Colonic mucosa (tissue), 4 donors: ENCODE data around the gene ABCC5. TPM values are rescaled to one million over a fixed set of nuclear protein-coding genes. Genes with fewer than 3 reads are reported as not detected.
"Not testable (repeated sequence)": the region's sequence is repeated elsewhere in the genome, so short reads cannot be mapped to it uniquely, and the experiment has no call there.

Experiments
- DNase-seq: peaks from one replicate; pipeline ENCODE4 v3.0.0-alpha.2; 2020
- H3K27ac ChIP-seq: fragments of 200-600 bp; one replicate; pipeline ENCODE4 v1.8.0; 2021
- H3K27me3 ChIP-seq: fragments of 200-600 bp; one replicate; pipeline ENCODE4 v1.8.0; 2021
- H3K36me3 ChIP-seq: fragments of 200-600 bp; one replicate; pipeline ENCODE4 v1.8.0; 2021
- H3K4me1 ChIP-seq: fragments of 200-600 bp; one replicate; pipeline ENCODE4 v1.8.0; 2021; ENCODE audit warnings: mild to moderate bottlenecking
- H3K4me3 ChIP-seq: fragments of 200-600 bp; one replicate; pipeline ENCODE4 v1.8.0; 2021
- H3K9ac ChIP-seq, 2 donors: one replicate each; pipeline ENCODE4 v1.7.0; 2013; ENCODE audit warnings: control low read depth in 2 of 2, low read depth in 2 of 2, low read length in 2 of 2
- H3K9me3 ChIP-seq: fragments of 200-600 bp; one replicate; pipeline ENCODE4 v1.8.0; 2021
- intact Hi-C: fragments of 100-400 bp; cut with DNase I; formaldehyde crosslinking; loops from one replicate; pipeline ENCODE4 v1.14.1; 2022
- total RNA-seq, 2 donors: library from RNA; stranded (reverse); fragmentation: NEBNext Ultra II Directional in 1 of 2; extraction: Animal tissue kit (Norgen Biotek cat#: 25700) in 1 of 2; gene quantifications; one replicate each; pipeline ENCODE4 v1.2.1, GENCODE V29; 2021
- TF ChIP-seq, protein P1 (sequence below): fragments of 200-600 bp; IDR thresholded peaks from one replicate; pipeline ENCODE4 v1.8.0; 2022; ENCODE audit warnings: antibody characterized with exemption, mild to moderate bottlenecking
- donor health status: healthy.
- donor health status: DM: no; HTN: no; CAD: no.
- donor health status: DM: no; HTN: no; CAD: no.

The ABCC5 gene
- total RNA-seq, 2 donors from 2014 or later: 15.1 to 16.6 TPM

DNA sequence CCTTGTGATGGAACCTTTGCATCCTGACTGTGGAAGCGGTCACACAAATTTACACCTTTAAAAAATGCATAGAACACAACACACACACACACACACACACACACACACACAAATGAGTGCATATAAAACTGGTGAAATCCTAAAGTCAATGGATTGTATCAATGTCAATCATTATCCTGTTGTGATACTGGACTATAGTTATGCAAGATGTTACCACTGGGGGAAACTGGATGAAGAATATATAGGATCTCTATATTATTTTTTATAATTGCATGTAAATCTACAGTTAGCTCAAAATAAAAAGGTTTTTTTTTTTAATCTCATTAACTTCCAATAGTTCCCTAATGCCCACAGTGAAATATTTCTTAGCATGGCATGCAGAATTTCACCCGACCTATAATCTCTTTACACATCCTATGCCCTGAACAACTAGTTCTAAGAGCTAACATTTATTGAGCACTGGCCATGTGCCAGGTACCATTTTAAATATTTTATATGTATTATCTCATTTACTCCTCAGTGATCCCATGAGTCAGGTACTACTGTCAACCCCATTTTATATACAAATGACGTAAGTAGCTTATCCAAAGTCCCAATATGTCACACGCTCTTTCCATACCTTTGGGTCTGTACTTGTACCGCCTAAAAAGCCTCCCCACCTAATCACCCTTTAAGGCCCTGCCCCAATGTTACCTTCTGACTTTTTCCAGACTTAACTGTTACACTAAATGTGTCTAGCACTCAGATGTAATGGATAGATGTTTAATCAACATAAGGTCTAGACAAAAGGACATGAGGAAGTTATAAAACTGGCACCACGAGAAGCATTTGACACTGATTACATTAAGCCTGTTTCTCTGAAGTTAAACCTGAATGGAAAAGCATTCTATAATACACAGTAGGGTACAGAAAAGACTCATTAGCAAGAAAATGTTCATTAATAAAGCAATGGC is 5.5 kb downstream of the ABCC5 start:
- Histone ChIP-seq H3K9me3 (no peaks in the 10 kb centered on the region), H3K27me3 (no peaks in the 10 kb centered on the region), H3K9ac (peak overlapping the region in 1 of 2 donors; percentile 63), H3K27ac (peak overlapping the region; percentile 37), H3K36me3 (no peaks in the 10 kb centered on the region), H3K4me3 (no peak overlapping the region), H3K4me1 (peaks cover 2% of the 10 kb centered on the region)
- intact Hi-C loops: loop anchor here (5.0 kb wide), 1 partner anchor 85 kb away; no protein-coding TSS in a partner anchor
- peak; percentile 41 for DNase-seq
- TF ChIP-seq, protein P1, sequence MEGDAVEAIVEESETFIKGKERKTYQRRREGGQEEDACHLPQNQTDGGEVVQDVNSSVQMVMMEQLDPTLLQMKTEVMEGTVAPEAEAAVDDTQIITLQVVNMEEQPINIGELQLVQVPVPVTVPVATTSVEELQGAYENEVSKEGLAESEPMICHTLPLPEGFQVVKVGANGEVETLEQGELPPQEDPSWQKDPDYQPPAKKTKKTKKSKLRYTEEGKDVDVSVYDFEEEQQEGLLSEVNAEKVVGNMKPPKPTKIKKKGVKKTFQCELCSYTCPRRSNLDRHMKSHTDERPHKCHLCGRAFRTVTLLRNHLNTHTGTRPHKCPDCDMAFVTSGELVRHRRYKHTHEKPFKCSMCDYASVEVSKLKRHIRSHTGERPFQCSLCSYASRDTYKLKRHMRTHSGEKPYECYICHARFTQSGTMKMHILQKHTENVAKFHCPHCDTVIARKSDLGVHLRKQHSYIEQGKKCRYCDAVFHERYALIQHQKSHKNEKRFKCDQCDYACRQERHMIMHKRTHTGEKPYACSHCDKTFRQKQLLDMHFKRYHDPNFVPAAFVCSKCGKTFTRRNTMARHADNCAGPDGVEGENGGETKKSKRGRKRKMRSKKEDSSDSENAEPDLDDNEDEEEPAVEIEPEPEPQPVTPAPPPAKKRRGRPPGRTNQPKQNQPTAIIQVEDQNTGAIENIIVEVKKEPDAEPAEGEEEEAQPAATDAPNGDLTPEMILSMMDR: no peak

DNA sequence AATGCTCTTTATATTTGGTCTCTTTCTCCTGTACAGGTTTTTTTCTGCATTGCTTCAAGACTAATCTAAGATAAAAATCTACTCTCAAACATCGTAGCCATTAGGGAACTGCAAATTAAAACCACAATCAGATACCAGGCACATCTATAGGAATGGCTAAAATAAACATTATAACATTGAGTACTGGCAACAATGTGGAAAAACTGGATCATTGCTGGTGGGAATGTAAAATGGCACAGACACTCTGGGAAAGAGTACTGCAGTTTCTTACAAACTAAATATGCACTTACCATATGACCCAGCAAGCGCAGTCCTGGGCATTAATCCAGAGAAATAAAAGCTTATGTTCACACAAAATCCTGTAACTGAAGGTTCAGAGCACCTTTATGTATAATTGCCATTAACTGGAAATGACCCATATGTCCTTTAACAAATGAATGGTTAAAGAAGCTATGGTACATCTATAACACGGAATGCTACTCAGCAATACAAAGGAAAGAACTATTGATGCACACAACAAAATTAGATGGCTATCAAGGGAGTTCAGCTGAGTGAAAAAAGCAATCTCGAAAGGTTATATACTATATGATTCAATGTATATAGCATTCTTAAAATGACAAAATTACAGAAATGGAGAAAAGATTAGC is 6.3 kb downstream of the ABCC5 start:
- Histone ChIP-seq H3K36me3 (no peaks in the 10 kb centered on the region), H3K27ac (no peak overlapping the region), H3K9me3 (no peaks in the 10 kb centered on the region), H3K9ac (no peak overlapping the region), H3K4me3 (no peak overlapping the region), H3K4me1 (peaks cover 2% of the 10 kb centered on the region), H3K27me3 (no peaks in the 10 kb centered on the region)
- no peak for DNase-seq
- TF ChIP-seq, protein P1: no peak
- intact Hi-C loops: loop anchor here (5.0 kb wide), 1 partner anchor 84 kb away; no protein-coding TSS in a partner anchor

DNA sequence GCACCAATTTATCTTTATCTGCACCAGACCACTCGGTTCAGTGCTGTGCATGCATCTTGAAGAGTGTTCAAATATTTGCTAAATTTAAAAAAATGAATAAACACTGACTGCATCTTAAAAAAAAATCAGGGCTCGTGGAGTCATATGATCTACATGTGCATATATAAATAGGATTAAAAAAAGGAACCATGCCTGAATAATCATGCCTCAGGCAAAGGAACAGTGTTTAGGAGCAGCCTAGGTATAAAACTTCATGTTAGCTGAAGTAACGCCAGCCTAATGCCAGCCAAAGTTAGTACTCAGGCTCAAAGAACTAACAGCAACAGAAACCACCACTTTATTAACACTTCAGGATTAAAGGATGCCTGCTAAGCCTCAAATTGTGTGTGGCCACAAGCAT is 9.5 kb downstream of the ABCC5 start:
- DNase-seq: no peak
- H3K27ac ChIP-seq: peak overlapping the region; percentile 83

DNA sequence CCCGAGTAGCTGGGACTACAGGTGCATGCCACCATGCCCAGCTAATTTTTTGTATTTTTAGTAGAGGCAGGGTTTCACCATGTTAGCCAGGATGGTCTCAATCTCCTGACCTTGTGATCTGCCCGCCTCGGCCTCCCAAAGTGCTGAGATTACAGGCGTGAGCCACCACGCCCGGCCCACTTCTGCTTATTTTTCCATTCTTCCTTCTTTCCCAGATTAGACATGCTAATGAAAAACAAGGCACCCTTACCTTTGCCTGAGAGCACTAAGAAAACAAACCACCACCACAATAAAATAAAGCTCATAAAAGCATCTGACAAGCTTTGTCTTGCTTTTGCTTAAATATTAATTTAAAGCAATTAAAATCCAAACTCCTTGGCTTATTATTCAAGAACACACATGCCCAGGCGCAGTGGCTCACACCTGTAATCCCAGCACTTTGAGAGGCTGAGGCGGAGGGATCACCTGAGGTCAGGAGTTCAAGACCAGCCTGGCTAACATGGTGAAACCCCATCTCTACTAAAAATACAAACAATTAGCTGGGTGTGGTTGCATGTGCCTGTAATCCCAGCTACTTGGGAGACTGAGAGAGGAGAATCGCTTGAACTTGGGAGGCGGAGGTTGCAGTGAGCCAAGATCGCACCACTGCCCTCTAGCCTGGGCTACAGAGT is 10.4 kb downstream of the ABCC5 start:
- H3K9me3 ChIP-seq, intact Hi-C loops, H3K27me3 ChIP-seq, H3K36me3 ChIP-seq, H3K4me3 ChIP-seq, H3K9ac ChIP-seq, H3K4me1 ChIP-seq: not testable (repeated sequence)
- peak overlapping the region; percentile 83 for H3K27ac ChIP-seq
- DNase-seq: peak; percentile 47

More for the DNA sequence above, 9.5 kb downstream of the ABCC5 start:
- Histone ChIP-seq H3K9me3 (no peaks in the 10 kb centered on the region), H3K36me3 (no peaks in the 10 kb centered on the region), H3K4me3 (no peak overlapping the region), H3K27me3 (no peaks in the 10 kb centered on the region), H3K4me1 (peaks cover 6% of the 10 kb centered on the region), H3K9ac (no peak overlapping the region)
- intact Hi-C loops: no loop called here
- TF ChIP-seq, protein P1: no peak

DNA sequence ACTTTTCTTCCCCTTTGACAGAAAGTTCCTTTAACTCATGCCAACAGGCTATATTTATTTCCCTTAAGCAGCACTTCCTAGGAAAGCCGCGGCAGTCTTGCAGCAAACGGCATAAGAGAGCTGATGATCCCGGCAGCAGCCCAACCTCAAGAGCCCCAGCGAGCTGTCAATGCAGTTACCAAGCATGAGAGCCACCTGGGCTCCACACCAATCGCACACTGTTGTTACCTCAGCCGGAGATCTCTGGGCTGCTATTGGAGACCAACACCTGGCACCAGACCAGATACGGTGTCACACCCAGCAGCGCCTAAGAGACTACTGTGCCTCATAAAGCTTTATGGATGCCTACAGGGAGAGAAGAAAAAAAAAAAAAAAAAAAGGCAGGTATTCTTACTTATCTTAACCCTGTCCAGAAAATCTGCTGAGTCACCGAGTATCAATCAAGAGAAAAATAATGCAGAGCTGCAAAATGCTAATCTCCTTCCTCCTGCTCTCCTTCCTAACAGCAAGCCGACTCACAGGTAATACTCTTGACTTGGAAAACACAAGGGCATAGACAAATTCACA is 11.7 kb downstream of the ABCC5 start:
- Histone ChIP-seq H3K4me1 (peaks cover 6% of the 10 kb centered on the region), H3K9ac (peak overlapping the region in 1 of 2 donors; percentile 61), H3K27ac (peak overlapping the region; percentile 83), H3K9me3 (no peaks in the 10 kb centered on the region), H3K4me3 (no peak overlapping the region), H3K27me3 (no peaks in the 10 kb centered on the region), H3K36me3 (no peaks in the 10 kb centered on the region)
- TF ChIP-seq, protein P1: no peak
- intact Hi-C loops: no loop called here
- DNase-seq: peak; percentile 93
